Nephron progenitor cell (in vitro differentiated cells): ENCODE results near the gene ARHGAP33.

Experiments used
- DNase-seq: peaks from one replicate; pipeline ENCODE4 v3.0.0; 2021
- H3K27ac Mint-ChIP-seq: 2 replicates; pipeline ENCODE4 v1.8.0; 2021; ENCODE audit warnings: mild to moderate bottlenecking, moderate library complexity, mixed read lengths
- H3K27me3 Mint-ChIP-seq: 2 replicates; pipeline ENCODE4 v1.8.0; 2021; ENCODE audit warnings: mild to moderate bottlenecking, low read depth, mixed read lengths; ENCODE audit not compliant: poor library complexity
- H3K36me3 Mint-ChIP-seq: 2 replicates; pipeline ENCODE4 v1.8.0; 2021; ENCODE audit warnings: low read depth, mixed read lengths
- H3K4me1 Mint-ChIP-seq: 2 replicates; pipeline ENCODE4 v1.8.0; 2021; ENCODE audit warnings: mixed read lengths
- H3K4me3 Mint-ChIP-seq: 2 replicates; pipeline ENCODE4 v1.8.0; 2021; ENCODE audit warnings: mild to moderate bottlenecking, moderate library complexity, mixed read lengths
- H3K9me3 Mint-ChIP-seq: 2 replicates; pipeline ENCODE4 v1.8.0; 2021; ENCODE audit warnings: mild to moderate bottlenecking, moderate library complexity, mixed read lengths
- TF ChIP-seq, protein P1 (sequence below): fragments of 200-600 bp; sonication (generic); IDR thresholded peaks from 2 replicates; pipeline ENCODE4 v1.5.0; 2021; ENCODE audit warnings: antibody characterized with exemption

Gene ARHGAP33

DNA sequence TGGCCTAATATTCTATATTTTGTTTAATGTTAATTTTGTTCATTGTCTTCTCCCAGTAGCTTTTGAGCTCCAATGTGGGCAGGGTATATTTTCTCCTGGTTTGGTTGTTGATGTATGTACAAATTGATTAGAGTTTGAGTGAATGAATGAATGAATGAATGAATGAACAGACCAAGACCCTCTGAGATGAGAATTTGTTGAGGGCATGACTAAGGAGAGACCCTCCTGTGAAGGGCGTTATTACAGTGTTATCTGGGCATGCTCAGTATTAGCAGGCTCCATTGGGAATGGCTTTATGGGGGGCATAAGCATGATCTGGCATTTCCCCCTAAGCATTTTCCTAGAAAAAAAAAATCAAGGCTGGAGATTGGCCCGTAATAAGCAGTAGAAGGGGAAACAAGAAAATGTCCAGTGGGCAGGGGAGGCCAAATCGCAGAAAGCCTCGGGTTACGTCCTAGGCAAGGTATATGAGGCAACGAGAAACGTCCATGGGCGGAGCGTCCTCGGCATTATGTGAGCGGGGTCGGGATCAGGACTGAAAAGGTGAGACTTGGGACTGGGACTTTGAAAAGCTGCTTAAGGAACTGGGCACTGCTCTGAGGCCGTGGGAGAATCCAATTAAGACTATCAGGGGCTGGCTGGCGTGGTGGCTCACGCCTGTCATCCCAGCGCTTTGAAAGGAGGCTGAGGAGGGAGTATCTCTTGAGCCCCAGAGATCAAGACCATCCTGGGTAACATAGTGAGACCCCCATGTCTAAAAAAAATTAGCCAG lies 904 bp upstream of the ARHGAP33 start:
- Mint-ChIP-seq H3K9me3 (no peaks in the 10 kb centered on the region), H3K4me3 (peak overlapping the region; percentile 89), H3K36me3 (peaks cover 12% of the 10 kb centered on the region), H3K27me3 (peaks cover 10% of the 10 kb centered on the region), H3K27ac (no peak overlapping the region), H3K4me1 (peaks cover 33% of the 10 kb centered on the region)
- no peak for DNase-seq
- TF ChIP-seq, protein P1, sequence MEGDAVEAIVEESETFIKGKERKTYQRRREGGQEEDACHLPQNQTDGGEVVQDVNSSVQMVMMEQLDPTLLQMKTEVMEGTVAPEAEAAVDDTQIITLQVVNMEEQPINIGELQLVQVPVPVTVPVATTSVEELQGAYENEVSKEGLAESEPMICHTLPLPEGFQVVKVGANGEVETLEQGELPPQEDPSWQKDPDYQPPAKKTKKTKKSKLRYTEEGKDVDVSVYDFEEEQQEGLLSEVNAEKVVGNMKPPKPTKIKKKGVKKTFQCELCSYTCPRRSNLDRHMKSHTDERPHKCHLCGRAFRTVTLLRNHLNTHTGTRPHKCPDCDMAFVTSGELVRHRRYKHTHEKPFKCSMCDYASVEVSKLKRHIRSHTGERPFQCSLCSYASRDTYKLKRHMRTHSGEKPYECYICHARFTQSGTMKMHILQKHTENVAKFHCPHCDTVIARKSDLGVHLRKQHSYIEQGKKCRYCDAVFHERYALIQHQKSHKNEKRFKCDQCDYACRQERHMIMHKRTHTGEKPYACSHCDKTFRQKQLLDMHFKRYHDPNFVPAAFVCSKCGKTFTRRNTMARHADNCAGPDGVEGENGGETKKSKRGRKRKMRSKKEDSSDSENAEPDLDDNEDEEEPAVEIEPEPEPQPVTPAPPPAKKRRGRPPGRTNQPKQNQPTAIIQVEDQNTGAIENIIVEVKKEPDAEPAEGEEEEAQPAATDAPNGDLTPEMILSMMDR, result no peak

DNA sequence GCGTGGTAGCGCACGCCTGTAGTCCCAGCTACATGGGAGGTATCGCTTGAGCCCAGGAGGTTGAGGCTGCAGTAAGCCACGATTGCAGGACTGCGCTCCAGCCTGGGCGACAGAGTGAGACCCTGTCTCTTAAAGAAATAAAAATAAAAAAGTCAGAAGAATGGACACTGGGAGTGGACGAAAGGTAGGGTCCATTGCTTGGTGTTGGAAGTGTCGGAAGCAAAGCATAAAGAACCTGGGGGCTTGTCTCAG lies 392 bp upstream of the ARHGAP33 start:
- no peak overlapping the region for H3K27ac Mint-ChIP-seq
- H3K4me3 Mint-ChIP-seq, result peak overlapping the region; percentile 89
- H3K36me3 Mint-ChIP-seq, result peaks cover 9% of the 10 kb centered on the region
- DNase-seq, result no peak
- peaks cover 33% of the 10 kb centered on the region for H3K4me1 Mint-ChIP-seq
- TF ChIP-seq, protein P1, result no peak
- H3K9me3 Mint-ChIP-seq, result no peaks in the 10 kb centered on the region
- peaks cover 13% of the 10 kb centered on the region for H3K27me3 Mint-ChIP-seq

DNA sequence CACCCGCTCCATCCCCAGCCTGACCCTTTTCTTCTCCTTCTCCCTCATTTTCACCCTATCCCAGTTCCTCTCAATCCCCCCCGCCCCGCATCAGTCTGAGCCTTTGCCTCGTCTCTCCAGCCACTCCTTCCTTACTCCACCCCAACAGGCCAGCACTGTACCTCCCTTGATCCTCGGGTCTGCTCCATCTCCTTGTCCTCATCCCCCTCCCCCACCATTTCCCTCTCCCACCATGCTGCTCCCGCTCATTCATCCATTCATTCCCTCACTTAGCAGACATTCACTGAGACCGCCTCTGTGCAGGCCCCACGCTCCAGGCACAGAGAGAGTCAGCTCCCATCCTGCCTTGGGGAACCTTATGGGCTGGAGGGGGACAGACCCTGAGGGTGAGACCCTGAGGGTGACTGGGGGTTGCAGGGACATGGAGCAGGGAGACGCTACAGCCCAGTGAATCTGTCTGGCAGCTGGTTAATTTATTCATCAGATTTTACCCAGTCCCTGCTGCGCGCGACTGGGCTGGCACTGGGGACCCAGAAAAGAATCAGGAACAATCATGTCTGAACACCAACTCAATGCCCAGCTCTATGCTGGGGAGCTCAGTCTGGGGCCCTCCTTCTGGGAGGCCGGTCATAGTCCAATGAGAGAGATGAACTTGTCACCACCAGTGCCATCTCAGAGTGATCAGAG lies 881 bp downstream of the ARHGAP33 start:
- no peak for DNase-seq
- TF ChIP-seq, protein P1, result no peak
- H3K36me3 Mint-ChIP-seq, result peaks cover 6% of the 10 kb centered on the region
- H3K27ac Mint-ChIP-seq, result no peak overlapping the region
- peaks cover 10% of the 10 kb centered on the region for H3K27me3 Mint-ChIP-seq
- peaks cover 33% of the 10 kb centered on the region for H3K4me1 Mint-ChIP-seq
- peak overlapping the region; percentile 89 for H3K4me3 Mint-ChIP-seq
- no peaks in the 10 kb centered on the region for H3K9me3 Mint-ChIP-seq

DNA sequence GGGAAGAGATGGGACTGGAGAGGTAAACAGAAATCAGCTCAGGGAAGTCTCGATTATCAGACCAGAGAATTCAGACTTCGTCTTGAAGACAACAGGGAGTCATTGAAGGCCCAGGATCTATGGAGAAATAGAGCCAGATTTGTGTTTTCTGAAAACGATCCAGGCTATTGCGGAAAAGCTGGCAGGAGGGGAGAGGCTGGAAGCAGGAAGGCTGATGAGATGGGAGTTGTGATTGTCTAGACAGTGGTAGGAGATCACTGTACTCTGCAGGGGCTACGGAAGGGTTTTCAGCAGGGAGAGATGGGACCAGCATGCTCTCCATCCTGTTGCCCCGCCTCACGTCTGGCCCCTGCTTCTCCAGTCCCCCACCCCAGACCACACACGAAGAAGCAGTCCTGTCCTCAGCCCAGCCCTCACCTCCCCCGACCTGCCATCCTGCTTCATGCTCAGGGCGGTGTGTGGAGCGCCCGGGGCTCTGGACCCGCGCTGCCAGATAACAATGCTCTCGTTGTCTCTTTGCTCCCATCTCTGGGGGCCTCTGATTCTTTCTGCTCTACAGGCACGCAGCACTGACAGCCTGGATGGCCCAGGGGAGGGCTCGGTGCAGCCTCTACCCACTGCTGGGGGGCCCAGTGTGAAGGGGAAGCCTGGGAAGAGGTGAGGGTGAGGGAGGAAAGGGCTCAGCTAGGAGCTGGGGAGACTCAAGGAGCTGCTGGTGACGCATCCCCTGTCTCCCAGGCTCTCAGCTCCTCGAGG lies 1.9 kb downstream of the ARHGAP33 start:
- peak overlapping the region; percentile 89 for H3K4me3 Mint-ChIP-seq
- peaks cover 10% of the 10 kb centered on the region for H3K27me3 Mint-ChIP-seq
- no peak for DNase-seq
- TF ChIP-seq, protein P1, result no peak
- peaks cover 12% of the 10 kb centered on the region for H3K36me3 Mint-ChIP-seq
- H3K27ac Mint-ChIP-seq, result peak overlapping the region; percentile 24
- H3K4me1 Mint-ChIP-seq, result peaks cover 33% of the 10 kb centered on the region
- H3K9me3 Mint-ChIP-seq, result no peaks in the 10 kb centered on the region

DNA sequence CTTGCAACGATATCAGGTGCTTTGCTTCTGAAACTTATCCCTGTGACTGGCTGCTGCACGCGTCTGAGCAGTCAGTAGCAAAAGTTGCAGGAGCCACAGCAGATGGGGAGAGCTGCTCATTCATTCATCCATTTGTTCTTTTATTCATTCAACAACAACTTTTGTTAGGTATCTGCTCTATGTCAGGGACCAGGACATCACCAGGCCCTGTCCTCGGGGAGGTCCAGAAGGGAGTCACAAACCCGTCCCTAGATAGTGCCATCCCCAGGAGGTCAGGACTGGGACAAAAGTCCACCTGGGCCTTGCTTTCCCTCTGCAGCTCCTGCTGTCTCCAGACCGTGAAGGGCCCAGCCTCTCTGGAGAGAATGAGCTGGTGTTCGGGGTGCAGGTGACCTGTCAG lies 2.6 kb downstream of the ARHGAP33 start:
- no peak for DNase-seq
- H3K36me3 Mint-ChIP-seq, result peaks cover 19% of the 10 kb centered on the region
- H3K4me3 Mint-ChIP-seq, result peak overlapping the region; percentile 89
- H3K9me3 Mint-ChIP-seq, result no peaks in the 10 kb centered on the region
- no peak overlapping the region for H3K27ac Mint-ChIP-seq
- peaks cover 36% of the 10 kb centered on the region for H3K4me1 Mint-ChIP-seq
- TF ChIP-seq, protein P1, result no peak
- peaks cover 10% of the 10 kb centered on the region for H3K27me3 Mint-ChIP-seq
